HG03095 (cell line): ENCODE measurements around the gene TEC.
"Not testable (repeated sequence)": the region's sequence is repeated elsewhere in the genome, so short reads cannot be mapped to it uniquely, and the experiment has no call there.

Experiments
- ATAC-seq: cut with Tn5 transposase; IDR thresholded peaks from one replicate; pipeline ENCODE4 v1.9.1; 2021; ENCODE audit warnings: moderate library complexity; ENCODE audit not compliant: unreplicated experiment

TEC gene

GRCh38 chr4:48197643-48198237, 71.9 kb downstream of the TEC start:
- ATAC-seq = no peak

- peak; percentile 70 for ATAC-seq
These were observed 72.7 kb downstream of the TEC start for GRCh38 chr4:48196758-48197504.

GRCh38 chr4:48195853-48196252, 73.8 kb downstream of the TEC start:
- ATAC-seq = no peak

GRCh38 chr4:48195374-48195773, 74.3 kb downstream of the TEC start:
- ATAC-seq = no peak

- no peak for ATAC-seq
These were observed 74.7 kb downstream of the TEC start for GRCh38 chr4:48194971-48195370.

GRCh38 chr4:48193921-48194468, 75.6 kb downstream of the TEC start:
- no peak for ATAC-seq

- no peak for ATAC-seq
These were observed 76.4 kb downstream of the TEC start for GRCh38 chr4:48193096-48193836.

- no peak for ATAC-seq
These were observed 77.9 kb downstream of the TEC start for GRCh38 chr4:48191758-48192157.

GRCh38 chr4:48190839-48191238, 78.8 kb downstream of the TEC start:
- peak; percentile 46 for ATAC-seq

- ATAC-seq = no peak
These were observed 79.9 kb downstream of the TEC start for GRCh38 chr4:48189731-48190130.

- ATAC-seq = no peak
These were observed 81.2 kb downstream of the TEC start for GRCh38 chr4:48188390-48188789.

GRCh38 chr4:48187813-48188212, 81.8 kb downstream of the TEC start:
- no peak for ATAC-seq

- ATAC-seq = not testable (repeated sequence)
These were observed 82.6 kb downstream of the TEC start for GRCh38 chr4:48187066-48187465.

GRCh38 chr4:48186394-48186793, 83.2 kb downstream of the TEC start:
- not testable (repeated sequence) for ATAC-seq

- ATAC-seq = no peak
These were observed 84.8 kb downstream of the TEC start for GRCh38 chr4:48184882-48185281.

GRCh38 chr4:48180234-48180633, 89.4 kb downstream of the TEC start:
- ATAC-seq = no peak

GRCh38 chr4:48178931-48179330, 90.7 kb downstream of the TEC start:
- ATAC-seq = no peak

GRCh38 chr4:48175806-48176205, 93.8 kb downstream of the TEC start:
- ATAC-seq = no peak

- no peak for ATAC-seq
These were observed 94.3 kb downstream of the TEC start for GRCh38 chr4:48175328-48175727.

GRCh38 chr4:48173056-48173991, 96.3 kb downstream of the TEC start:
- ATAC-seq = peak; percentile 66

GRCh38 chr4:48172651-48173050, 97.0 kb downstream of the TEC start:
- ATAC-seq = no peak
